Measurements from ENCODE around the gene ARRDC5.
"Not testable (repeated sequence)": the region's sequence is repeated elsewhere in the genome, so short reads cannot be mapped to it uniquely, and the experiment has no call there.

ARRDC5 gene

GRCh38 chr19:4904481-4904880, 1.8 kb upstream of the ARRDC5 start:
- TF ChIP-seq FOXA1 (IDR thresholded peaks at IDR 0.05) (no peak), TARDBP (IDR thresholded peaks at IDR 0.05) (no peak), L3MBTL2 (conservative IDR thresholded peaks at IDR 0.05) (no peak), FOXK2 (IDR thresholded peaks at IDR 0.05) (no peak), HDGF (IDR thresholded peaks at IDR 0.05; ENCODE audit: borderline replicate concordance) (no peak), FOXM1 (IDR thresholded peaks at IDR 0.05; ENCODE audit: borderline replicate concordance) (no peak), CTBP1 (IDR thresholded peaks at IDR 0.05; ENCODE audit: borderline replicate concordance) (no peak), LEF1 (IDR thresholded peaks at IDR 0.05; ENCODE audit: borderline replicate concordance) (no peak), SUZ12 (IDR thresholded peaks at IDR 0.05) (no peak)
- ChIA-PET POLR2A (no interaction called here), CTCF (no interaction called here)
- DNase-seq (ENCODE audit: extremely low spot score) = no peak

DNA sequence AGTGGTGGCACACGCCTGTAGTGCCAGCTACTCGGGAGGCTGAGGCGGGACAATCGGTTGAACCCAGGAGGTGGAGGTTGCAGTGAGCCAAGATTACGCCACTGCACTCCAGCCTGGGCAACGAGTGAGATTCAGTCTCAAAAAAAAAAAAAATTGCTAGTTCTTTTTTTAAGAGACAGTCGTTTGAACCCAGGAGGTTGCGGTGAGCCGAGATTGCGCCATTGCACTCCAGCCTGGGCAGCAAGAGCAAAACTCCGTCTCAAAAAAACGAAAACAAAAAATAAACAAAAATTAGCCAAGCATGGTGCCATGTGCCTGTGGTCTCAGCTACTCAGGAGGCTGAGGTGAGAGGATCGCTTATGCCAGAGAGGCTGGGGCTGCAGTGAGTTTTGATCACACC, 1.8 kb downstream of the ARRDC5 start:
- CTCF ChIA-PET; POLR2A ChIA-PET; DNase-seq (ENCODE audit: extremely low spot score): not testable (repeated sequence)

DNA sequence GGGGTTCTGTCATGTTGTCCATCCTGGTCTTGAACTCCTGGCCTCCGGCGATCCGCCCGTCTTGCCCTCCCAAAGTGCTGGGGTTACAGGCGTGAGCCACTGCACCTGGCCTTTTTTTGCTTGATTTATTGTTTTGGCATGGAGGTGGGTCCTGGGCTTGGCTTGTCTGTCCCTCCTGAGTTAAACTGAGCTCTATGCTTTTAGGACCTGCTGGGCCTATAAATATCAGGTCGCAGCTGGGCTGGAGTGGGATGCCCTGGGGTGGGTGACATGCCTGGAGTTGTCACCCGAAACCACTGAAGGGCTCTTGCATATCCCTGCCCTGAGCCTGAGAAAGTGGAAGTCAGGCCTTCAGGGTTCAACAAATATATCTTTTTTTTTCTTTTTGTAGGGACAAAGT, 5.5 kb downstream of the ARRDC5 start:
- ChIA-PET POLR2A (interaction anchor here (1.2 kb wide), 1 partner anchor 10 kb away, joined by 3 read pairs; no protein-coding TSS in a partner anchor), CTCF (no interaction called here)
- TF ChIP-seq PKNOX1 (IDR thresholded peaks at IDR 0.05) (peak; percentile 66), ELF4 (IDR thresholded peaks at IDR 0.05) (no peak)
- no peak for DNase-seq (ENCODE audit: extremely low spot score)

GRCh38 chr19:4896372-4896771, 6.3 kb downstream of the ARRDC5 start:
- no peak for TF ChIP-seq L3MBTL2 (conservative IDR thresholded peaks at IDR 0.05)
- TF ChIP-seq BHLHE40 (IDR thresholded peaks at IDR 0.05; ENCODE audit: borderline replicate concordance) = no peak
- TF ChIP-seq ARNT (IDR thresholded peaks at IDR 0.05) = no peak
- TF ChIP-seq HDGF (IDR thresholded peaks at IDR 0.05; ENCODE audit: borderline replicate concordance) = no peak
- TF ChIP-seq TARDBP (IDR thresholded peaks at IDR 0.05) = no peak
- TF ChIP-seq FOXM1 (IDR thresholded peaks at IDR 0.05; ENCODE audit: borderline replicate concordance) = no peak
- no peak for TF ChIP-seq ELF4 (IDR thresholded peaks at IDR 0.05)
- no peak for DNase-seq (ENCODE audit: extremely low spot score)
- ChIA-PET CTCF (no interaction called here), POLR2A (interaction anchor here (1.2 kb wide), 1 partner anchor 11 kb away, joined by 3 read pairs; no protein-coding TSS in a partner anchor)

DNA sequence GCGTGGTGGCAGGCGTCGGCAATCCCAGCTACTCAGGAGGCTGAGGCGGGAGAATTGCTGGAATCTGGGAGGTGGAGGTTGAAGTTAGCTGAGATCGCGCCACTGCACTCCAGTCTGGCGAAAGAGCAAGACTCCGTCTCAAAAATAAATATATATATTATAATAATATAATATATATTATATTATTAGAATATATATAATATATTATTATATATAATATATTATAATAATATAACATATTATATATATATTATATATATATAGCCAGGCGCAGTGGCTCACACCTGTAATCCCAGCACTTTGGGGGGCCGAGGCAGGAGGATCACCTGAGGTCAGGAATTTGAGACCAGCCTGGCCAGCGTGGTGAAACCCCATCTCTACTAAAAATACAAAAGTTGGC, 9.7 kb downstream of the ARRDC5 start:
- CTCF ChIA-PET; DNase-seq (ENCODE audit: extremely low spot score); POLR2A ChIA-PET: not testable (repeated sequence)

- ChIA-PET POLR2A (no interaction called here), CTCF (no interaction called here)
- TF ChIP-seq SUZ12 (IDR thresholded peaks at IDR 0.05) (no peak), PKNOX1 (IDR thresholded peaks at IDR 0.05) (no peak), HDGF (IDR thresholded peaks at IDR 0.05; ENCODE audit: borderline replicate concordance) (no peak)
- DNase-seq (ENCODE audit: extremely low spot score) = no peak
These were observed 11.6 kb downstream of the ARRDC5 start for GRCh38 chr19:4891066-4891465.

GRCh38 chr19:4889034-4889815, 13.5 kb downstream of the ARRDC5 start:
- CTCF ChIA-PET = no interaction called here
- POLR2A ChIA-PET = no interaction called here
- no peak for DNase-seq (ENCODE audit: extremely low spot score)
- TF ChIP-seq LEF1 (IDR thresholded peaks at IDR 0.05; ENCODE audit: borderline replicate concordance) (no peak), L3MBTL2 (conservative IDR thresholded peaks at IDR 0.05) (no peak), NFRKB (IDR thresholded peaks at IDR 0.05) (no peak)

GRCh38 chr19:4887803-4888202, 14.9 kb downstream of the ARRDC5 start:
- POLR2A ChIA-PET; CTCF ChIA-PET; DNase-seq (ENCODE audit: extremely low spot score): not testable (repeated sequence)

- CTCF ChIA-PET; DNase-seq (ENCODE audit: extremely low spot score); POLR2A ChIA-PET: not testable (repeated sequence)
These were observed 17.7 kb downstream of the ARRDC5 start for GRCh38 chr19:4884993-4885392.

DNA sequence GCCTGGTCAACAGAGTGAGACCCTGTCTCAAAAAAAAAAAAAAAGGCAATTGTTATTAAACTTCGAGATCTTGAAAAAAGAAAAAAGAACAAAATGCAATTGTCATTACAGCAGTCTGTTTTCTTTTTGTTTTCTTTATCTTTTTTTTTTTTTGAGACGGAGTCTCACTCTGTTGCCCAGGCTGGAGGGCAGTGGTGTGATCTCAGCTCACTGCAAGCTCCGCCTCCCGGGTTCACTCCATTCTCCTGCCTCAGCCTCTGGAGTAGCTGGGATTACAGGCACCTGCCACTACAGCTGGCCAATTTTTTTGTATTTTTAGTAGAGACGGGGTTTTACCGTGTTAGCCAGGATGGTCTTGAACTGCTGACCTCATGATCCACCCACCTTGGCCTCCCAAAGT, 19.8 kb downstream of the ARRDC5 start:
- POLR2A ChIA-PET; CTCF ChIA-PET; DNase-seq (ENCODE audit: extremely low spot score): not testable (repeated sequence)

Data from HEK293T (cell line).